Forelimb muscle (tissue), 1 donor: ENCODE data around the gene COLGALT1. TPM values are rescaled to one million over a fixed set of nuclear protein-coding genes. Genes with fewer than 3 reads are reported as not detected.

Source experiments
- DNase-seq: peaks from one replicate; pipeline ENCODE4 v3.0.0-alpha.2; 2013; ENCODE audit warnings: low read depth
- polyA plus RNA-seq: library from polyadenylated mRNA; unstranded; fragments of 120-200 nt; gene quantifications from one replicate; pipeline ENCODE4 v1.2.1, GENCODE V29; 2013; ENCODE audit not compliant: insufficient read length

The COLGALT1 gene
- polyA plus RNA-seq, 1 donor = 67.4 TPM

DNA sequence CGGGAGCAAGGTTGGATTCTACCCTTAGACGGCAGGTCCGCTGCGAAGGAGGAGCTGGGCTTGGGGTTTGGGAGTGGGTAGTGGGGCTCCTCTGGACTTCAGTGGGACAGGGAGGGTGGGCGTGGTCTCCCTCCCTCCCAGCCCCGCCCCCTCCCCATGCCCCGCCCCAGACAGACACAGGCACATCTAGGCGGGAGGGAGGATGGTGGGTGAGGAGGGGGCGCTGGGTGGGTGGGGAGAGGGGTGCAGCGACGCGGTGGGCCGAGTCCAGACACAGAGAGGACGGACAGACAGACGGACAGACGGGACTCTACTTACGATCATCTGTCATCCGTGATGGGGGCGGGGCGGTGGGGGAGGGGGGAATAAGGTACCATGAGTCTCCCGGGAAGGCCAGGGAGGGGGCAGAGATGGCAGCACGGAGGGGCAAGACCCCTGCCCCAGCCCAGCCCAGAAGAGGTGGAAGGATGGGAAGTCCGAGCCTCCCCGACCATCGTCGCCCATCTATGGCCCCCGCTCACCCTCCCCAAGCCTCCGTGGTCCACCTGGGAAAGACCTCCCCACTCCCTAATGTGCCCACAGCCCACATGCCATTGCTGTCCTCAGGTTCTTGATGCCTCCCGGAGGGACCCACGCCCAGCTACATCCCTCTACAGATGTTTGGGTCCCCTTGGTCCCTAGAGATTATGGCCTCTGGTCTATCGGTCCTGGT lies 67.9 kb downstream of the COLGALT1 start:
- DNase-seq = no peak

GRCh38 chr19:17624314-17624991 lies 69.0 kb downstream of the COLGALT1 start:
- DNase-seq = no peak

DNA sequence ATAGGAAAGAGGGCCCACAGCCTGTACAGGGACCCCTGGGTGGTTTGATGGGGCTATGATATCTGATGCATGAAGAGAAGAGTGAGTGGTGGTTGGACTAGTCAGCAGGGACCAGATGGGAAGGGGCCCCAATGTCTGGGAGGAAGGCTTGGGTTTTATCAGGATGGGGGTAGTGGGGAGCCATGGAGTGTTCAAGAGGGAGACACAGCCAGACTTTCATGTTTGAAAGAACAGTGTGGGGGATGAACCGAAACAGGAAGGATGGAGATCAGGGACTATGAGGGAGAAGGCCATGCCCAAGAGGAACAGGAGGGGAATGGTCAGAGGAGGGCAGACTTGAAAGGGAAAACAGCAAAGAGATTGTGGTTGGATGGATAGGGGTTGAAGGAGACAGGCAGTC lies 69.6 kb downstream of the COLGALT1 start:
- DNase-seq = no peak

DNA sequence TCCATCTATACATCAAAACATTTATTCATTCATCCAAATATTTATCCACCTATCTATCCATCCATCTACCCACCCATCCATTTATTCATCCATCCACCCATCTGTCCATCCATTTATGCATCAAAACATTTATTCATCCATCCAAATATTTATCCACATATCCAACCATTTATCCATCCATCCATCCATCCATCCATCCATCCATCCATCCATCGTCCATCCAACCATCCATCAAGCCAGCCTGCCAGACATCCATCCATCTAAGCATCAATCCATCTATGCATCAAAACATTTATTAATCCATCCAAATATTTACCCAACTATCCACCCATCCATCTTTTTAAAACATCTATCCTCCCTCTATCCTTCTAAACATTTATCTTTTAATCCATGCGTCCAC lies 70.5 kb downstream of the COLGALT1 start:
- no peak for DNase-seq

GRCh38 chr19:17626456-17627015 lies 71.1 kb downstream of the COLGALT1 start:
- no peak for DNase-seq

GRCh38 chr19:17627161-17627560 lies 71.7 kb downstream of the COLGALT1 start:
- DNase-seq = no peak

DNA sequence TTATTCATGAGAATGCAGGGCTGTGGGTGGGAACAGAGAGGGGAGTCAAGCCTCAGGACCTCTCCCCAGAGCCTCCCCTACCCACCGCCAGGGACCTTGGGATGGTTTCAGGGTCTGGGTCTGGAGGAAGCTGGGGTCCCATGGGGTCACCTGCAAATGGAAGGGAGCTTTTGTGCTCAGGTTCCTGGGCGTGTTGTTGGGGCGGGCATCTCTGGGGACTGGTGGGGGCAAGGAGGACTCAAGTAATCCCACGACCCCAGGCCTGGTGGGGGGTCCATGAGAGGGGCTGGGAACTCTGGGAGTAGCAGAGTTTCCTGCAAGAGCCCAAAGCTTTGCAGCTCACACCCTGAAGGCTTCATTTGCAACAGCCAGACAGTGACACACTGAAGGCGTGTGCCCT lies 72.5 kb downstream of the COLGALT1 start:
- DNase-seq = no peak

DNA sequence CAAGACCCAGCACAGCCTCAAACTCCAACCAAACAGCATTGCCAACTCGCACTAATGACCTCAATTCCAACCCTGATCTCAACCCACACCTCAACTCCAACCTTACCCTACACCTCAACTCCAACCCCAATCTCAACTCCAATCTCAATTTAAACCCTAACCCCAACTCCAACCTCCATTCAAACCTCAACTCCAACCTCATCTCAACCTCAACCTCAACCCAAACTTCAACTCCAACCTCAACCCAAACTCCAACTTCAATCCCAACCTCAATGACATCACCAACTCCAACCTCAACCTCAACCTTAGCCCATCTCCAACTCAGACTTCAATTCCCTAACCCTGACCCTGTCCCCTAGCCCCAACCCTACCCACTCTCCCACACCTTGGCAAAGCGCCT lies 74.3 kb downstream of the COLGALT1 start:
- DNase-seq = no peak

- DNase-seq = no peak
These were observed 77.1 kb downstream of the COLGALT1 start for GRCh38 chr19:17632577-17632976.

Other genes with a start within 250 kb of the COLGALT1 start
- 28.3 TPM for gene MRPL34, start 249.8 kb upstream of the COLGALT1 start, polyA plus RNA-seq
- gene DDA1, start 246.1 kb upstream of the COLGALT1 start, polyA plus RNA-seq = 34.8 TPM
- gene ANO8, start 220.8 kb upstream of the COLGALT1 start, polyA plus RNA-seq = 7.9 TPM
- 11.9 TPM for gene GTPBP3, start 218.1 kb upstream of the COLGALT1 start, polyA plus RNA-seq
- 40.7 TPM for gene PLVAP, start 178.3 kb upstream of the COLGALT1 start, polyA plus RNA-seq
- gene CCDC194, start 161.5 kb upstream of the COLGALT1 start, polyA plus RNA-seq = not detected
- 4.6 TPM for gene BST2, start 150.0 kb upstream of the COLGALT1 start, polyA plus RNA-seq
- gene MVB12A, start 135.6 kb upstream of the COLGALT1 start, polyA plus RNA-seq = 25.3 TPM
- gene TMEM221, start 107.0 kb upstream of the COLGALT1 start, polyA plus RNA-seq = 1.3 TPM
- not detected for gene NXNL1, start 94.7 kb upstream of the COLGALT1 start, polyA plus RNA-seq
- 18.9 TPM for gene SLC27A1, start 85.1 kb upstream of the COLGALT1 start, polyA plus RNA-seq
- 49.5 TPM for gene PGLS, start 44.0 kb upstream of the COLGALT1 start, polyA plus RNA-seq
- gene UNC13A, start 132.7 kb downstream of the COLGALT1 start, polyA plus RNA-seq = 0.10 TPM
- gene MAP1S, start 163.8 kb downstream of the COLGALT1 start, polyA plus RNA-seq = 28.4 TPM
- 0.83 TPM for gene FCHO1, start 195.8 kb downstream of the COLGALT1 start, polyA plus RNA-seq
- not detected for gene B3GNT3, start 239.5 kb downstream of the COLGALT1 start, polyA plus RNA-seq